Endothelial cell of umbilical vein (primary cell): ENCODE data around the gene CD74. TPM values are rescaled to one million over a fixed set of nuclear protein-coding genes. Genes with fewer than 3 reads are reported as not detected.

ENCODE experiments used
- BruUV-seq: library from RNA; stranded (reverse); fragments of 400-500 nt; replicated peaks from 2 replicates; lab custom pipeline; 2021; lab: Mats Ljungman, UMichigan
- CTCF ChIA-PET: fragments of 300-600, 350-600 bp; sonication (Branson Sonifier 250); formaldehyde crosslinking; loops from one replicate; lab custom pipeline; 2021; ENCODE audit warnings: antibody characterized with exemption, inconsistent platforms; lab: Charles Lee
- POLR2A ChIA-PET: fragments of 300-600, 350-600 bp; sonication (Branson Sonifier 250); formaldehyde crosslinking; loops from one replicate; lab custom pipeline; 2021; ENCODE audit warnings: antibody characterized with exemption, inconsistent platforms; lab: Charles Lee
- DNase-seq: peaks from one replicate; pipeline ENCODE4 v3.0.0-alpha.2; 2011; ENCODE audit warnings: low read depth, low spot score
- FAIRE-seq: peaks from 2 replicates; lab custom pipeline; 2011; peaks lifted over from hg19 to GRCh38; lab: Jason Lieb, UNC
- H2AFZ ChIP-seq: 2 replicates; pipeline ENCODE4 v1.6.0; 2012; ENCODE audit warnings: low read depth, low read length, control low read depth, inconsistent platforms
- H3K27ac ChIP-seq: 2 replicates; pipeline ENCODE4 v1.5.1; 2011; ENCODE audit warnings: low read depth, mild to moderate bottlenecking, control low read depth, low read length, moderate library complexity; ENCODE audit not compliant: insufficient read depth
- H3K27me3 ChIP-seq, 2 experiments: 2 replicates each; pipeline versions ENCODE4 v1.6.0 to v1.6.1; 2011; ENCODE audit warnings: low read length in 2 of 2, mixed read lengths in 1 of 2; ENCODE audit not compliant: control insufficient read depth in 2 of 2, insufficient read depth in 2 of 2
- H3K36me3 ChIP-seq, 2 experiments: 2 replicates in 1 of 2; 3 replicates in 1 of 2; pipeline ENCODE4 v1.5.1; 2011; ENCODE audit warnings: low read length in 2 of 2, mild to moderate bottlenecking in 1 of 2, moderate library complexity in 1 of 2; ENCODE audit not compliant: control insufficient read depth in 2 of 2, insufficient read depth in 2 of 2; ENCODE audit errors: extremely low read depth in 1 of 2
- H3K4me1 ChIP-seq: 3 replicates; pipeline ENCODE4 v1.5.1; 2011; ENCODE audit warnings: mild to moderate bottlenecking, low read length; ENCODE audit not compliant: control insufficient read depth, insufficient read depth; ENCODE audit errors: extremely low read depth
- H3K4me2 ChIP-seq: 2 replicates; pipeline ENCODE4 v1.6.1; 2011; ENCODE audit warnings: low read length, control low read depth, mixed read lengths; ENCODE audit not compliant: insufficient read depth
- H3K4me3 ChIP-seq, 3 experiments: fragments of 200-600 bp in 1 of 3; sonication (generic), shearing (Covaris generic) in 1 of 3; replicated peaks in 1 of 3; 2 replicates each; pipeline ENCODE4 v1.5.1; 2011 to 2016; ENCODE audit warnings: control low read depth in 3 of 3, low read length in 3 of 3, mild to moderate bottlenecking in 2 of 3, inconsistent platforms in 1 of 3, low read depth in 1 of 3, moderate library complexity in 1 of 3; ENCODE audit not compliant: insufficient read depth in 1 of 3
- H3K79me2 ChIP-seq: 2 replicates; pipeline ENCODE4 v1.6.0; 2012; ENCODE audit warnings: low read length, inconsistent platforms; ENCODE audit not compliant: control insufficient read depth, insufficient read depth
- H3K9ac ChIP-seq: replicated peaks from 2 replicates; pipeline ENCODE3; 2011; ENCODE audit warnings: low read length, control low read depth; ENCODE audit not compliant: insufficient read depth; ENCODE audit errors: extremely low read depth
- H3K9me1 ChIP-seq: replicated peaks from 3 replicates; pipeline ENCODE4 v1.6.0; 2011; ENCODE audit warnings: mild to moderate bottlenecking, low read length; ENCODE audit not compliant: control insufficient read depth, insufficient read depth; ENCODE audit errors: extremely low read depth
- H3K9me3 ChIP-seq: replicated peaks from 2 replicates; pipeline ENCODE4 v1.5.1; 2012; ENCODE audit warnings: low read length, inconsistent platforms; ENCODE audit not compliant: control insufficient read depth, insufficient read depth
- H4K20me1 ChIP-seq: replicated peaks from 2 replicates; pipeline ENCODE3; 2011; ENCODE audit warnings: mild to moderate bottlenecking, low read length; ENCODE audit not compliant: control insufficient read depth, insufficient read depth; ENCODE audit errors: extremely low read depth
- EZH2 ChIP-seq: IDR thresholded peaks from 2 replicates; pipeline ENCODE4 v1.6.1; 2012; ENCODE audit warnings: borderline replicate concordance, low read depth, mild to moderate bottlenecking, moderate library complexity, low read length, inconsistent platforms; ENCODE audit not compliant: severe bottlenecking
- FOS ChIP-seq: IDR thresholded peaks from 2 replicates; pipeline ENCODE4 v1.6.1; 2011; ENCODE audit warnings: mild to moderate bottlenecking, low read length, moderate library complexity, borderline replicate concordance; ENCODE audit not compliant: insufficient read depth
- GATA2 ChIP-seq: IDR thresholded peaks from 2 replicates; pipeline ENCODE4 v1.7.0; 2011; ENCODE audit warnings: low read depth, mild to moderate bottlenecking, moderate library complexity, mixed read lengths, low read length; ENCODE audit not compliant: insufficient read length, insufficient read depth
- JUN ChIP-seq: IDR thresholded peaks from 2 replicates; pipeline ENCODE4 v1.6.1; 2011; ENCODE audit warnings: borderline replicate concordance, low read depth; ENCODE audit not compliant: insufficient read length, insufficient read depth
- MYC ChIP-seq: IDR thresholded peaks from one replicate; pipeline ENCODE4 v1.6.1; 2011; ENCODE audit warnings: mild to moderate bottlenecking, low read depth, low read length
- POLR2A ChIP-seq: IDR thresholded peaks from 2 replicates; pipeline ENCODE4 v1.6.1; 2012; ENCODE audit warnings: low read depth, mild to moderate bottlenecking, control low read depth, low read length
- POLR2AphosphoS5 ChIP-seq: IDR thresholded peaks from 2 replicates; pipeline ENCODE4 v1.6.1; 2012; ENCODE audit warnings: low read depth, mild to moderate bottlenecking, control low read depth, low read length, moderate library complexity; ENCODE audit not compliant: insufficient read depth
- dilution Hi-C: fragments of 300-500 bp; cut with MboI; formaldehyde crosslinking; loops from one replicate; pipeline ENCODE4 v1.15.0; 2019; ENCODE audit warnings: low sequenced_read_pairs; ENCODE audit not compliant: extremely low pct_ligation_motif_present
- intact Hi-C: fragments of 100-400 bp; cut with micrococcal nuclease; formaldehyde crosslinking; loops from one replicate; pipeline ENCODE4 v1.10.0; 2022
- polyA plus RNA-seq, 4 experiments: library from polyadenylated mRNA; depleted of rRNA in 3 of 4; stranded (reverse) in 3 of 4; unstranded in 1 of 4; fragments of >200 nt; gene quantifications; 2 replicates each; pipeline versions ENCODE4 v1.2.1 to v1.2.3, GENCODE V29; 2011 to 2012; ENCODE audit warnings: missing spikeins in 1 of 4
- total RNA-seq: library from RNA; stranded (reverse); gene quantifications from 2 replicates; pipeline ENCODE4 v1.2.3, GENCODE V29; 2021
- TF ChIP-seq, protein P1 (sequence below), 2 donors: IDR thresholded peaks; 1 replicate in 1 of 2; 2 replicates in 1 of 2; pipeline ENCODE4 v1.5.1; 2011; ENCODE audit warnings: low read length in 2 of 2, mild to moderate bottlenecking in 2 of 2, moderate library complexity in 2 of 2, control low read depth in 1 of 2, inconsistent platforms in 1 of 2, low read depth in 1 of 2; ENCODE audit not compliant: insufficient read depth in 1 of 2; ENCODE audit errors: extremely low read depth in 1 of 2
- TF ChIP-seq, protein P2 (sequence below): IDR thresholded peaks from 2 replicates; pipeline ENCODE4 v1.6.1; 2011; ENCODE audit not compliant: insufficient read depth, insufficient read length

CD74 gene
- total and polyA plus RNA-seq, 2 donors (not counting 3 experiments of a cell fraction or from before 2014, with no cell fraction given), result 0.62 to 1.3 TPM

DNA sequence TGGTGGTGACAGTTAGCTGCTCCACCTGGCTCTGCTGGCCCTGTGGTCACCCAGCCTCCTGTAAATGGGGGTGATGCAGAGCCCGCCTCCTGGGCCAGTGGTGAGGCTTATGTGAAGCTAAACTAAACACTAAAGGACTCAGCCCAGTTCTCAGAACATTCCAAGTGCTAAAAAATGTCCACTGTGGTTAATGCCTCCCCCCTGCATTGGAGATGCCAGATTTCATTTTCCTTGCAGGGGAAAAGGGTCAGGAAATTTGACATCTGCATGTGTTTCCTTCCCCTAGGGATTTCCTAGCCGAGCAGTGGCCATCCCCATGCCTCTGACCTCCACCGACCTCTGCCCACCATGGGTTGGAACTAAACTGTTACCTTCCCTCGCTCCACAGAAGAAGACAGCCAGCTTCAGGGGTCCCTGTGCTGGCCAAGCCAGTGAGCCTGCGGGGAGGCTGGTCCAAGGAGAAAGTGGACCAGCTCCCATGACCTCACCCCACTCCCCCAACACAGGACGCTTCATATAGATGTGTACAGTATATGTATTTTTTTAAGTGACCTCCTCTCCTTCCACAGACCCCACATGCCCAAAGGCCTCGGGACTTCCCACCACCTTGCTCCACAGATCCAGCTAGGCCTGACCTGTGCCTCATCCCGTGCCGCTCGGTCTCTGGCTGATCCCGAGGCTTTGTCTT is 13.0 kb downstream of the CD74 start:
- Histone ChIP-seq H3K4me1 (no peaks in the 10 kb centered on the region), H3K9me1 (no peaks in the 10 kb centered on the region), H3K27ac (no peak overlapping the region), H2AFZ (no peak overlapping the region), H3K9me3 (no peaks in the 10 kb centered on the region), H3K9ac (no peak overlapping the region), H3K79me2 (no peaks in the 10 kb centered on the region), H3K4me3 (no peak overlapping the region), H4K20me1 (no peaks in the 10 kb centered on the region), H3K4me2 (no peak overlapping the region), H3K36me3 (peaks cover 5 to 24% of the 10 kb centered on the region in 2 experiments), H3K27me3 (no peaks in the 10 kb centered on the region)
- TF ChIP-seq FOS (no peak), GATA2 (no peak), POLR2A (no peak), JUN (no peak), POLR2AphosphoS5 (no peak), MYC (no peak), EZH2 (no peak)
- TF ChIP-seq, protein P1, sequence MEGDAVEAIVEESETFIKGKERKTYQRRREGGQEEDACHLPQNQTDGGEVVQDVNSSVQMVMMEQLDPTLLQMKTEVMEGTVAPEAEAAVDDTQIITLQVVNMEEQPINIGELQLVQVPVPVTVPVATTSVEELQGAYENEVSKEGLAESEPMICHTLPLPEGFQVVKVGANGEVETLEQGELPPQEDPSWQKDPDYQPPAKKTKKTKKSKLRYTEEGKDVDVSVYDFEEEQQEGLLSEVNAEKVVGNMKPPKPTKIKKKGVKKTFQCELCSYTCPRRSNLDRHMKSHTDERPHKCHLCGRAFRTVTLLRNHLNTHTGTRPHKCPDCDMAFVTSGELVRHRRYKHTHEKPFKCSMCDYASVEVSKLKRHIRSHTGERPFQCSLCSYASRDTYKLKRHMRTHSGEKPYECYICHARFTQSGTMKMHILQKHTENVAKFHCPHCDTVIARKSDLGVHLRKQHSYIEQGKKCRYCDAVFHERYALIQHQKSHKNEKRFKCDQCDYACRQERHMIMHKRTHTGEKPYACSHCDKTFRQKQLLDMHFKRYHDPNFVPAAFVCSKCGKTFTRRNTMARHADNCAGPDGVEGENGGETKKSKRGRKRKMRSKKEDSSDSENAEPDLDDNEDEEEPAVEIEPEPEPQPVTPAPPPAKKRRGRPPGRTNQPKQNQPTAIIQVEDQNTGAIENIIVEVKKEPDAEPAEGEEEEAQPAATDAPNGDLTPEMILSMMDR (IDR thresholded peaks at IDR 0.05; ENCODE audit: extremely low read depth in 1 of 2, insufficient read depth in 1 of 2, low read depth in 1 of 2, low read length in 2 of 2), result no peak
- TF ChIP-seq, protein P2, sequence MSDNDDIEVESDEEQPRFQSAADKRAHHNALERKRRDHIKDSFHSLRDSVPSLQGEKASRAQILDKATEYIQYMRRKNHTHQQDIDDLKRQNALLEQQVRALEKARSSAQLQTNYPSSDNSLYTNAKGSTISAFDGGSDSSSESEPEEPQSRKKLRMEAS, result no peak
- DNase-seq (no peak), FAIRE-seq (no peak)
- intact Hi-C loops, result no loop called here
- BruUV-seq, result TSS peak; percentile 84
- dilution Hi-C loops, result no loop called here
- ChIA-PET CTCF (interaction anchor here (1.3 to 6.1 kb wide), 4 partner anchors 11 to 127 kb away, joined by 5 to 70 read pairs (median 9); no protein-coding TSS in a partner anchor), POLR2A (no interaction called here)
